H9 (cell line): ENCODE data around the gene DPYD. TPM values are rescaled to one million over a fixed set of nuclear protein-coding genes. Genes with fewer than 3 reads are reported as not detected.

Experiments
- DNase-seq: peaks from one replicate; pipeline ENCODE4 v3.0.0-alpha.2; 2017
- H2AFZ ChIP-seq: one replicate; pipeline ENCODE4 v1.6.1; 2013; ENCODE audit warnings: mild to moderate bottlenecking, low read length, control low read depth, moderate library complexity
- H2AK5ac ChIP-seq: 2 replicates; pipeline ENCODE4 v1.6.1; 2013; ENCODE audit warnings: low read length, control low read depth, mixed read lengths; ENCODE audit not compliant: insufficient read length
- H2BK120ac ChIP-seq: one replicate; pipeline ENCODE4 v1.6.1; 2013; ENCODE audit warnings: low read depth, mild to moderate bottlenecking, low read length, control low read depth, inconsistent platforms; ENCODE audit not compliant: poor library complexity, severe bottlenecking
- H2BK12ac ChIP-seq: 2 replicates; pipeline ENCODE4 v1.6.1; 2013; ENCODE audit warnings: low read length, control low read depth, mixed read lengths, low read depth; ENCODE audit not compliant: insufficient read length
- H2BK15ac ChIP-seq: 2 replicates; pipeline ENCODE4 v1.6.1; 2013; ENCODE audit warnings: low read depth, low read length, control low read depth
- H2BK20ac ChIP-seq: one replicate; pipeline ENCODE4 v1.6.1; 2013; ENCODE audit warnings: low read depth, mild to moderate bottlenecking, low read length, control low read depth, inconsistent platforms; ENCODE audit not compliant: poor library complexity, severe bottlenecking
- H2BK5ac ChIP-seq: 2 replicates; pipeline ENCODE4 v1.6.1; 2013; ENCODE audit warnings: low read length, control low read depth, mixed read lengths; ENCODE audit not compliant: insufficient read length
- H3K14ac ChIP-seq: 2 replicates; pipeline ENCODE4 v1.6.1; 2013; ENCODE audit warnings: low read length, control low read depth; ENCODE audit not compliant: insufficient read depth
- H3K18ac ChIP-seq: 2 replicates; pipeline ENCODE4 v1.6.1; 2013; ENCODE audit warnings: low read depth, mild to moderate bottlenecking, mixed read lengths, low read length, control low read depth; ENCODE audit not compliant: insufficient read length
- H3K23ac ChIP-seq: 2 replicates; pipeline ENCODE4 v1.6.1; 2013; ENCODE audit warnings: low read length, control low read depth, mixed read lengths, low read depth; ENCODE audit not compliant: insufficient read length
- H3K23me2 ChIP-seq: 2 replicates; pipeline ENCODE4 v1.6.1; 2013; ENCODE audit warnings: low read depth, mild to moderate bottlenecking, mixed read lengths, low read length, control low read depth; ENCODE audit not compliant: insufficient read length, poor library complexity, severe bottlenecking
- H3K27ac ChIP-seq: 2 replicates; pipeline ENCODE4 v1.5.1; 2013; ENCODE audit warnings: low read length, control low read depth, mixed read lengths, low read depth; ENCODE audit not compliant: insufficient read length
- H3K27me3 ChIP-seq: 2 replicates; pipeline ENCODE4 v1.6.1; 2013; ENCODE audit warnings: low read length, control low read depth, inconsistent platforms; ENCODE audit not compliant: insufficient read depth
- H3K4ac ChIP-seq: 2 replicates; pipeline ENCODE4 v1.6.1; 2013; ENCODE audit warnings: low read depth, mild to moderate bottlenecking, control low read depth, inconsistent platforms, low read length, moderate library complexity
- H3K4me1 ChIP-seq: 2 replicates; pipeline ENCODE4 v1.6.1; 2013; ENCODE audit warnings: low read length, control low read depth, inconsistent platforms; ENCODE audit not compliant: insufficient read depth
- H3K4me2 ChIP-seq: 2 replicates; pipeline ENCODE4 v1.6.1; 2013; ENCODE audit warnings: low read length, control low read depth, mixed read lengths; ENCODE audit not compliant: insufficient read length, insufficient read depth
- H3K56ac ChIP-seq: 2 replicates; pipeline ENCODE4 v1.6.1; 2013; ENCODE audit warnings: low read depth, mild to moderate bottlenecking, mixed read lengths, low read length, control low read depth; ENCODE audit not compliant: insufficient read length
- H3K79me1 ChIP-seq: 2 replicates; pipeline ENCODE4 v1.6.1; 2013; ENCODE audit warnings: low read depth, mild to moderate bottlenecking, moderate library complexity, low read length, control low read depth, inconsistent platforms; ENCODE audit not compliant: insufficient read depth, poor library complexity, severe bottlenecking
- H3K79me2 ChIP-seq: 2 replicates; pipeline ENCODE4 v1.6.1; 2013; ENCODE audit warnings: low read length, control low read depth, inconsistent platforms; ENCODE audit not compliant: insufficient read depth
- H3K9ac ChIP-seq: 2 replicates; pipeline ENCODE4 v1.6.1; 2013; ENCODE audit warnings: low read length, control low read depth, mixed read lengths; ENCODE audit not compliant: insufficient read length; ENCODE audit errors: extremely low read depth
- H3K9me3 ChIP-seq: one replicate; pipeline ENCODE4 v1.6.1; 2013; ENCODE audit warnings: low read depth, low read length, inconsistent platforms; ENCODE audit not compliant: control insufficient read depth
- H3T11ph ChIP-seq: one replicate; pipeline ENCODE4 v1.6.1; 2013; ENCODE audit warnings: mild to moderate bottlenecking, low read length, control low read depth, inconsistent platforms
- H4K20me1 ChIP-seq: one replicate; pipeline ENCODE4 v1.6.1; 2013; ENCODE audit not compliant: control insufficient read depth, insufficient read length, insufficient read depth
- H4K5ac ChIP-seq: 2 replicates; pipeline ENCODE4 v1.6.1; 2013; ENCODE audit warnings: low read depth, mild to moderate bottlenecking, mixed read lengths, low read length, control low read depth; ENCODE audit not compliant: insufficient read length
- H4K8ac ChIP-seq: replicated peaks from 2 replicates; pipeline ENCODE4 v1.6.1; 2013; ENCODE audit warnings: low read length, control low read depth, mixed read lengths, low read depth; ENCODE audit not compliant: insufficient read length
- H4K91ac ChIP-seq: 2 replicates; pipeline ENCODE4 v1.6.1; 2013; ENCODE audit warnings: low read depth, mild to moderate bottlenecking, moderate library complexity, mixed read lengths, low read length, control low read depth; ENCODE audit not compliant: insufficient read length
- H3K27ac Mint-ChIP-seq, 3 experiments: 2 replicates in 2 of 3; 3 replicates in 1 of 3; pipeline ENCODE4 v1.8.0; 2020 to 2021; ENCODE audit warnings: mixed read lengths in 3 of 3, mild to moderate bottlenecking in 1 of 3, moderate library complexity in 1 of 3
- H3K27me3 Mint-ChIP-seq: 2 replicates; pipeline ENCODE4 v1.8.0; 2021; ENCODE audit warnings: low read depth, mild to moderate bottlenecking, moderate library complexity, mixed read lengths
- H3K36me3 Mint-ChIP-seq, 3 experiments: 2 replicates in 2 of 3; 3 replicates in 1 of 3; pipeline ENCODE4 v1.8.0; 2020 to 2021; ENCODE audit warnings: low read depth in 3 of 3, mixed read lengths in 3 of 3; ENCODE audit not compliant: insufficient read depth in 1 of 3
- H3K4me1 Mint-ChIP-seq, 2 experiments: 2 replicates each; pipeline ENCODE4 v1.8.0; 2020; ENCODE audit warnings: mixed read lengths in 2 of 2
- H3K4me3 Mint-ChIP-seq, 2 experiments: 2 replicates in 1 of 2; 3 replicates in 1 of 2; pipeline ENCODE4 v1.8.0; 2020 to 2021; ENCODE audit warnings: mild to moderate bottlenecking in 2 of 2, mixed read lengths in 2 of 2, moderate library complexity in 1 of 2
- H3K9me3 Mint-ChIP-seq, 2 experiments: 2 replicates in 1 of 2; 3 replicates in 1 of 2; pipeline ENCODE4 v1.8.0; 2020; ENCODE audit warnings: mild to moderate bottlenecking in 2 of 2, mixed read lengths in 2 of 2, moderate library complexity in 1 of 2
- CTCF ChIP-seq: fragments of 200-600 bp; sonication (generic); conservative IDR thresholded peaks from 3 replicates; pipeline ENCODE4 v1.8.0; 2021; ENCODE audit warnings: antibody characterized with exemption, mild to moderate bottlenecking
- WGBS: extraction: QIAGEN DNeasy Blood & Tissue Kit; methylation state at CpG from one replicate; pipeline ENCODE4 v1.1.7; 2013; ENCODE audit warnings: missing lambda C conversion rate, low lambda C conversion rate, mixed read lengths; ENCODE audit not compliant: insufficient read length; ENCODE audit errors: extremely low coverage; 5-methylcytosine and 5-hydroxymethylcytosine counted together
- total RNA-seq: library from RNA; stranded (reverse); gene quantifications from 2 replicates; pipeline ENCODE4 v1.2.1, GENCODE V29; 2021

DPYD gene
- total RNA-seq, 1 experiment from 2014 or later: 0.37 TPM

DNA sequence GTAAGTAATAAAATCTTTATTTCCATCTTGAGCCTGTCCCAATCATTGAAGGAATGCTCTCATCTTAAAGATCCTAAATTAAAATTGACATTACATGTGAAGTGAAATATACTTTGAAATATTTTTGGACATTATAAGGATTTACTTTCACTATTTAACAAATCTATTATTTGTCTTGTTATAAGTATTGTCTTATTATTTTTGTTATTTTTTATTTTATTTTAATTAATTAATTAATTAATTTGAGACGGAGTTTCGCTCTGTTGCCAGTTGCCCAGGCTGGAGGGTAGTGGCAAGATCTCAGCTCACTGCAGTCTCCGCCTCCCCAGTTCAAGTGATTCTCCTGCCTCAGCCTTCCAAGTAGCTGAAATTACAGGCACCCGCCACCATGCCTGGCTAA lies 343.2 kb downstream of the DPYD start:
- Histone ChIP-seq H4K20me1 (no peaks in the 10 kb centered on the region), H3K23me2 (no peaks in the 10 kb centered on the region), H2BK20ac (no peak overlapping the region), H2BK5ac (no peak overlapping the region), H3K14ac (no peak overlapping the region), H3K79me1 (no peaks in the 10 kb centered on the region), H3K27me3 (no peaks in the 10 kb centered on the region), H3K9ac (no peak overlapping the region), H3T11ph (no peak overlapping the region), H4K8ac (no peak overlapping the region), H3K9me3 (no peaks in the 10 kb centered on the region), H3K4me1 (no peaks in the 10 kb centered on the region), H3K4ac (no peak overlapping the region), H2AFZ (no peak overlapping the region), H3K18ac (no peak overlapping the region), H2BK12ac (no peak overlapping the region), H4K5ac (no peak overlapping the region), H3K27ac (no peak overlapping the region), H3K79me2 (no peaks in the 10 kb centered on the region), H3K56ac (no peak overlapping the region), H3K4me2 (no peak overlapping the region), H2AK5ac (no peak overlapping the region), H2BK120ac (no peak overlapping the region), H4K91ac (no peak overlapping the region), H3K23ac (no peak overlapping the region), H2BK15ac (no peak overlapping the region)
- peaks cover 11 to 12% of the 10 kb centered on the region in 2 experiments for H3K4me1 Mint-ChIP-seq
- no peak overlapping the region for H3K27ac Mint-ChIP-seq
- no peaks in the 10 kb centered on the region for H3K9me3 Mint-ChIP-seq
- H3K4me3 Mint-ChIP-seq: no peak overlapping the region
- WGBS: no CpG with 5 or more reads among the region's 4 CpGs
- H3K36me3 Mint-ChIP-seq: no peaks in the 10 kb centered on the region
- DNase-seq: no peak
- H3K27me3 Mint-ChIP-seq: no peaks in the 10 kb centered on the region; the same call in 1 of the 2 replicates
- TF ChIP-seq CTCF: no peak
